Naive thymus-derived CD4-positive, alpha-beta T cell (primary cell): ENCODE results near the gene HEXIM2. TPM values are rescaled to one million over a fixed set of nuclear protein-coding genes. Genes with fewer than 3 reads are reported as not detected.

Experiments
- ATAC-seq: fragments of 150-1000 bp; cut with Tn5 transposase; 2 replicates; pipeline ENCODE4 v1.10.0; 2021; ENCODE audit warnings: mild to moderate bottlenecking, moderate library complexity
- CTCF ChIA-PET: fragments of 350-600 bp; sonication (Branson Sonifier 250); formaldehyde crosslinking; loops from one replicate; lab custom pipeline; 2021; ENCODE audit warnings: antibody characterized with exemption; lab: Charles Lee
- POLR2A ChIA-PET: fragments of 350-600 bp; sonication (Branson Sonifier 250); formaldehyde crosslinking; loops from one replicate; lab custom pipeline; 2021; ENCODE audit warnings: antibody characterized with exemption, inconsistent platforms; lab: Charles Lee
- DNase-seq, 9 donors: peaks; one replicate each; pipeline versions ENCODE4 v3.0.0 to v3.0.0-alpha.2; 2020 to 2022; ENCODE audit warnings: mixed read lengths in 1 of 9
- H3K27ac ChIP-seq: one replicate; pipeline ENCODE4 v1.7.0; 2013; ENCODE audit warnings: mild to moderate bottlenecking, low read depth, low read length, moderate library complexity
- H3K27me3 ChIP-seq, 2 donors: one replicate each; pipeline ENCODE4 v1.7.0; 2013; ENCODE audit warnings: low read length in 2 of 2, mild to moderate bottlenecking in 2 of 2, moderate library complexity in 2 of 2; ENCODE audit not compliant: control insufficient read depth in 2 of 2, insufficient read depth in 2 of 2
- H3K36me3 ChIP-seq, 3 experiments: 1 replicate in 2 of 3; 2 replicates in 1 of 3; pipeline ENCODE4 v1.7.0; 2013; ENCODE audit warnings: low read length in 3 of 3, mild to moderate bottlenecking in 3 of 3, moderate library complexity in 1 of 3; ENCODE audit not compliant: insufficient read depth in 3 of 3, control insufficient read depth in 2 of 3
- H3K4me1 ChIP-seq, 2 donors: one replicate each; pipeline ENCODE4 v1.7.0; 2013; ENCODE audit warnings: low read length in 2 of 2, mild to moderate bottlenecking in 2 of 2, moderate library complexity in 1 of 2; ENCODE audit not compliant: control insufficient read depth in 2 of 2, insufficient read depth in 2 of 2
- H3K4me3 ChIP-seq: 2 replicates; pipeline ENCODE4 v1.7.0; 2013; ENCODE audit warnings: mild to moderate bottlenecking, low read length
- H3K9me3 ChIP-seq, 3 experiments: 1 replicate in 2 of 3; 2 replicates in 1 of 3; pipeline ENCODE4 v1.7.0; 2013; ENCODE audit warnings: low read length in 3 of 3; ENCODE audit not compliant: control insufficient read depth in 2 of 3
- H3K27ac Mint-ChIP-seq, 9 donors: one replicate each; pipeline ENCODE4 v1.8.0; 2020 to 2022; ENCODE audit warnings: mixed read lengths in 9 of 9, mild to moderate bottlenecking in 8 of 9, moderate library complexity in 5 of 9, inconsistent platforms in 2 of 9
- H3K27me3 Mint-ChIP-seq, 5 donors: one replicate each; pipeline ENCODE4 v1.8.0; 2021 to 2022; ENCODE audit warnings: mixed read lengths in 5 of 5, mild to moderate bottlenecking in 1 of 5
- H3K36me3 Mint-ChIP-seq, 5 donors: one replicate each; pipeline ENCODE4 v1.8.0; 2020 to 2022; ENCODE audit warnings: mixed read lengths in 5 of 5, mild to moderate bottlenecking in 3 of 5, inconsistent platforms in 1 of 5
- H3K4me1 Mint-ChIP-seq, 7 donors: one replicate each; pipeline ENCODE4 v1.8.0; 2020 to 2022; ENCODE audit warnings: mixed read lengths in 7 of 7, mild to moderate bottlenecking in 3 of 7, inconsistent platforms in 1 of 7
- H3K4me3 Mint-ChIP-seq, 10 donors: one replicate each; pipeline ENCODE4 v1.8.0; 2020 to 2022; ENCODE audit warnings: mild to moderate bottlenecking in 10 of 10, mixed read lengths in 10 of 10, moderate library complexity in 6 of 10, inconsistent platforms in 2 of 10
- H3K9me3 Mint-ChIP-seq, 11 donors: one replicate each; pipeline ENCODE4 v1.8.0; 2020 to 2022; ENCODE audit warnings: mixed read lengths in 11 of 11, mild to moderate bottlenecking in 4 of 11, inconsistent platforms in 1 of 11, moderate library complexity in 1 of 11
- intact Hi-C, 2 donors: fragments of 100-400 bp; cut with micrococcal nuclease; formaldehyde crosslinking; loops; one replicate each; pipeline ENCODE4 v1.15.1; 2023
- polyA plus RNA-seq, 2 donors: library from polyadenylated mRNA; unstranded; fragments of 300-500 nt; fragmentation: Illumina TruSeq; gene quantifications; one replicate each; pipeline ENCODE4 v1.2.3, GENCODE V29; 2021
- total RNA-seq, 6 experiments: library from RNA in 5 of 6; stranded (reverse) in 5 of 6; gene quantifications; 1 replicate in 5 of 6; 2 replicates in 1 of 6; pipeline ENCODE4 v1.2.3 and lab custom pipeline; 2021 to 2026

HEXIM2 gene
- total and polyA plus RNA-seq, 7 experiments from 2014 or later = 2.2 to 8.2 (median 3.2) TPM

GRCh38 chr17:45164734-45165269 is 3.1 kb downstream of the HEXIM2 start:
- H3K27me3 ChIP-seq = no peaks in the 10 kb centered on the region
- ChIA-PET CTCF (interaction anchor here (0.7 to 1.3 kb wide), 2 partner anchors 33 to 83 kb away, joined by 3 to 4 read pairs; no protein-coding TSS in a partner anchor), POLR2A (interaction anchor here (0.7 to 9.7 kb wide), 4 partner anchors 7 to 115 kb away, joined by 3 to 516 read pairs (median 38); partner anchors contain the start of gene HEXIM1)
- Mint-ChIP-seq H3K4me1 (peaks cover 11 to 25% (median 15%) of the 10 kb centered on the region in 7 donors), H3K36me3 (peaks cover 0 to 5% (median 0%) of the 10 kb centered on the region in 5 donors), H3K27me3 (no peaks in the 10 kb centered on the region), H3K9me3 (no peaks in the 10 kb centered on the region), H3K27ac (no peak overlapping the region), H3K4me3 (no peak overlapping the region)
- intact Hi-C loops = loop anchor here (5.0 to 10.0 kb wide), 2 partner anchors 840 to 1683 kb away; partner anchors contain the start of genes DHX8 (in 1 of the 2) and SLC25A39 (in 1 of the 2)
- DNase-seq (no peak), ATAC-seq (no peak)
- peaks cover 11 to 13% of the 10 kb centered on the region in 2 donors for H3K4me1 ChIP-seq
- H3K4me3 ChIP-seq = no peak overlapping the region
- peaks cover 0 to 9% (median 0%) of the 10 kb centered on the region in 3 experiments for H3K36me3 ChIP-seq
- H3K27ac ChIP-seq = no peak overlapping the region
- H3K9me3 ChIP-seq = no peaks in the 10 kb centered on the region

- H3K27ac ChIP-seq = no peak overlapping the region
- ChIA-PET CTCF (no interaction called here), POLR2A (interaction anchor here (0.9 to 1.1 kb wide), 2 partner anchors 10 to 12 kb away, joined by 3 read pairs; no protein-coding TSS in a partner anchor)
- Mint-ChIP-seq H3K4me1 (peaks cover 8 to 34% (median 26%) of the 10 kb centered on the region in 7 donors), H3K27ac (peak overlapping the region in 1 of 9 donors; percentile 13), H3K9me3 (no peaks in the 10 kb centered on the region), H3K4me3 (no peak overlapping the region), H3K36me3 (peaks cover 0 to 3% (median 0%) of the 10 kb centered on the region in 5 donors), H3K27me3 (no peaks in the 10 kb centered on the region)
- H3K36me3 ChIP-seq = no peaks in the 10 kb centered on the region
- peaks cover 7 to 14% of the 10 kb centered on the region in 2 donors for H3K4me1 ChIP-seq
- no peaks in the 10 kb centered on the region for H3K27me3 ChIP-seq
- H3K9me3 ChIP-seq = no peaks in the 10 kb centered on the region
- no peak overlapping the region for H3K4me3 ChIP-seq
- intact Hi-C loops = loop anchor here in 1 of 2 donors (10.0 kb wide), 1 partner anchor 844 kb away; the partner anchor contains the start of gene SLC25A39
- DNase-seq (no peak), ATAC-seq (no peak)
Observed at GRCh38 chr17:45168991-45169752, 7.5 kb downstream of the HEXIM2 start.

- peaks cover 8 to 31% (median 25%) of the 10 kb centered on the region in 7 donors for H3K4me1 Mint-ChIP-seq
- Histone ChIP-seq H3K36me3 (no peaks in the 10 kb centered on the region), H3K4me3 (no peak overlapping the region), H3K4me1 (peaks cover 7 to 14% of the 10 kb centered on the region in 2 donors), H3K27ac (no peak overlapping the region), H3K9me3 (no peaks in the 10 kb centered on the region), H3K27me3 (no peaks in the 10 kb centered on the region)
- H3K4me3 Mint-ChIP-seq = peak overlapping the region in 2 of 10 donors; percentile 25 to 95
- POLR2A ChIA-PET = interaction anchor here (1.1 to 3.7 kb wide), 4 partner anchors 8 to 27 kb away, joined by 3 to 73 read pairs (median 34); partner anchors contain the start of genes HEXIM1 and HEXIM2
- CTCF ChIA-PET = interaction anchor here (0.7 to 3.1 kb wide), 4 partner anchors 8 to 28 kb away, joined by 3 to 13 read pairs (median 5); partner anchors contain the start of gene HEXIM2
- H3K36me3 Mint-ChIP-seq = peaks cover 0 to 3% (median 0%) of the 10 kb centered on the region in 5 donors
- intact Hi-C loops = no loop called here
- ATAC-seq (peak; percentile 37), DNase-seq (no peak)
- peak overlapping the region in 5 of 9 donors; percentile 48 to 97 (median 83) for H3K27ac Mint-ChIP-seq
- no peaks in the 10 kb centered on the region for H3K9me3 Mint-ChIP-seq
- H3K27me3 Mint-ChIP-seq = no peaks in the 10 kb centered on the region
Observed at GRCh38 chr17:45170280-45170930, 8.7 kb downstream of the HEXIM2 start.

- Histone ChIP-seq H3K27ac (peak overlapping the region; percentile 63), H3K36me3 (no peaks in the 10 kb centered on the region), H3K27me3 (no peaks in the 10 kb centered on the region), H3K4me3 (no peak overlapping the region), H3K4me1 (peaks cover 7 to 14% of the 10 kb centered on the region in 2 donors), H3K9me3 (no peaks in the 10 kb centered on the region)
- CTCF ChIA-PET = interaction anchor here (0.9 to 3.1 kb wide), 2 partner anchors 8 to 27 kb away, joined by 3 to 13 read pairs; no protein-coding TSS in a partner anchor
- ATAC-seq = peak; percentile 71
- peak overlapping the region in 8 of 9 donors; percentile 15 to 97 (median 68) for H3K27ac Mint-ChIP-seq
- H3K36me3 Mint-ChIP-seq = peaks cover 0 to 3% (median 0%) of the 10 kb centered on the region in 5 donors
- POLR2A ChIA-PET = interaction anchor here (1.1 to 3.7 kb wide), 3 partner anchors 8 to 27 kb away, joined by 5 to 73 read pairs (median 62); partner anchors contain the start of genes HEXIM1 and HEXIM2
- intact Hi-C loops = no loop called here
- no peak for DNase-seq
- H3K9me3 Mint-ChIP-seq = no peaks in the 10 kb centered on the region
- peak overlapping the region in 4 of 10 donors; percentile 47 to 95 (median 66) for H3K4me3 Mint-ChIP-seq
- no peaks in the 10 kb centered on the region for H3K27me3 Mint-ChIP-seq
- H3K4me1 Mint-ChIP-seq = peaks cover 8 to 31% (median 24%) of the 10 kb centered on the region in 7 donors
Observed at GRCh38 chr17:45170931-45171337, 9.3 kb downstream of the HEXIM2 start.

GRCh38 chr17:45171338-45172231 is 9.9 kb downstream of the HEXIM2 start:
- H3K36me3 ChIP-seq = no peaks in the 10 kb centered on the region

More at GRCh38 chr17:45171338-45172231, 9.9 kb downstream of the HEXIM2 start:
- no peaks in the 10 kb centered on the region for H3K9me3 ChIP-seq
- peak overlapping the region; percentile 63 for H3K27ac ChIP-seq
- no peaks in the 10 kb centered on the region for H3K27me3 Mint-ChIP-seq
- ATAC-seq (no peak), DNase-seq (no peak)
- peaks cover 7 to 14% of the 10 kb centered on the region in 2 donors for H3K4me1 ChIP-seq
- ChIA-PET POLR2A (interaction anchor here (1.1 to 3.7 kb wide), 8 partner anchors 9 to 54 kb away, joined by 4 to 73 read pairs (median 8); partner anchors contain the start of genes ACBD4, HEXIM1 and HEXIM2), CTCF (interaction anchor here (0.9 to 3.1 kb wide), 4 partner anchors 10 to 36 kb away, joined by 3 to 20 read pairs (median 15); partner anchors contain the start of genes ACBD4 and HEXIM2)
- H3K27ac Mint-ChIP-seq = peak overlapping the region; percentile 15 to 97 (median 89)
- peaks cover 8 to 31% (median 24%) of the 10 kb centered on the region in 7 donors for H3K4me1 Mint-ChIP-seq
- H3K27me3 ChIP-seq = no peaks in the 10 kb centered on the region
- intact Hi-C loops = loop anchor here (1.0 to 2.0 kb wide), 4 partner anchors 10 to 51 kb away; partner anchors contain the start of gene HEXIM2 (in 2 of the 2)
- H3K36me3 Mint-ChIP-seq = no peaks in the 10 kb centered on the region
- no peak overlapping the region for H3K4me3 ChIP-seq
- H3K4me3 Mint-ChIP-seq = peak overlapping the region in 8 of 10 donors; percentile 47 to 95 (median 80)
- no peaks in the 10 kb centered on the region for H3K9me3 Mint-ChIP-seq
